ENCODE measurements around the gene CUEDC1.
A peak's percentile ranks its signal among the peaks of the same experiment; 100 is the strongest.

GRCh38 chr17:57849874-57850754, 105.1 kb downstream of the CUEDC1 start, which contains the start of gene MRPS23:
- TF ChIP-seq POLR2A (IDR thresholded peaks at IDR 0.05) = peak; percentile 58 to 77
- TF ChIP-seq EP300 (IDR thresholded peaks at IDR 0.05) = no peak
- TF ChIP-seq CTCF (IDR thresholded peaks at IDR 0.05) = peak in 2 of 4 experiments; percentile 9 to 22
- peak; percentile 96 for TF ChIP-seq POLR2AphosphoS5 (IDR thresholded peaks at IDR 0.05)
